ENCODE data around the gene GNG4. TPM values are rescaled to one million over a fixed set of nuclear protein-coding genes. Genes with fewer than 3 reads are reported as not detected.
"Not testable (repeated sequence)": the region's sequence is repeated elsewhere in the genome, so short reads cannot be mapped to it uniquely, and the experiment has no call there.

Gene GNG4
- total and polyA plus RNA-seq, 2 donors (not counting 1 experiment from before 2014, with no cell fraction given) = 0.52 TPM; not detected in 1

DNA sequence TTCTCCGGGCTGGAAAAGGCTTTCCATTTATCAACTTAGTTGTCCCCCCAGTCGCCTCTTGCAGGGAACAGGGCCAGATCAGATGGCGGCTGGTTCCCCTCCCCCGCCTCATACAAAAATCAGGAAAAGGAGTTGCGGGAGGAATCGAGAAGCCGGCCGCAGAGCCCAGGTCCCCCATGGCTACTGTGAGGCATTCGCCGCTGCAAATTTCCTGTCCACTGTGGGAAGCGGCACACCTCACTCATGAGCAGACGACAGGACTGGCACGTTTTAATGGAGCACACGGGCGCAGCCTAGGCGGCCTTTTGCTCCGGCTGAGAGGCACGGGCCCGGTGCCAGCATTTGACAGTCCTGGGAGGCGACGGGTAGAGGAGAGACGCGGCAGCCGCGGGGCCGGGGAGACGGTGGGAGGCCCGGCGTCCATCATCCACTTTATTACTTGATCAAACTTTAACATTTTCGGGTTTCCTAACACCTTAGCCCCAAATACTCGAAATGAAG lies 1.1 kb downstream of the GNG4 start:
- peak overlapping the region; percentile 93 for H3K4me2 ChIP-seq (replicated peaks; ENCODE audit: low read depth, low read length, poor library complexity, severe bottlenecking)
- ChIA-PET POLR2A (no interaction called here), CTCF (no interaction called here)
- DNase-seq = no peak
- TF ChIP-seq, protein P1, sequence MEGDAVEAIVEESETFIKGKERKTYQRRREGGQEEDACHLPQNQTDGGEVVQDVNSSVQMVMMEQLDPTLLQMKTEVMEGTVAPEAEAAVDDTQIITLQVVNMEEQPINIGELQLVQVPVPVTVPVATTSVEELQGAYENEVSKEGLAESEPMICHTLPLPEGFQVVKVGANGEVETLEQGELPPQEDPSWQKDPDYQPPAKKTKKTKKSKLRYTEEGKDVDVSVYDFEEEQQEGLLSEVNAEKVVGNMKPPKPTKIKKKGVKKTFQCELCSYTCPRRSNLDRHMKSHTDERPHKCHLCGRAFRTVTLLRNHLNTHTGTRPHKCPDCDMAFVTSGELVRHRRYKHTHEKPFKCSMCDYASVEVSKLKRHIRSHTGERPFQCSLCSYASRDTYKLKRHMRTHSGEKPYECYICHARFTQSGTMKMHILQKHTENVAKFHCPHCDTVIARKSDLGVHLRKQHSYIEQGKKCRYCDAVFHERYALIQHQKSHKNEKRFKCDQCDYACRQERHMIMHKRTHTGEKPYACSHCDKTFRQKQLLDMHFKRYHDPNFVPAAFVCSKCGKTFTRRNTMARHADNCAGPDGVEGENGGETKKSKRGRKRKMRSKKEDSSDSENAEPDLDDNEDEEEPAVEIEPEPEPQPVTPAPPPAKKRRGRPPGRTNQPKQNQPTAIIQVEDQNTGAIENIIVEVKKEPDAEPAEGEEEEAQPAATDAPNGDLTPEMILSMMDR (IDR thresholded peaks at IDR 0.05) = no peak
- no peak for TF ChIP-seq EZH2 (IDR thresholded peaks at IDR 0.05; ENCODE audit: borderline replicate concordance, insufficient read depth, low read depth, low read length, poor library complexity, severe bottlenecking)
- H3K27me3 Mint-ChIP-seq = peaks cover 68% of the 10 kb centered on the region
- intact Hi-C loops (cut with micrococcal nuclease) = no loop called here
- H3K27me3 ChIP-seq (replicated peaks in 1 of 4; ENCODE audit: control extremely low read depth in 1 of 4, control insufficient read depth in 3 of 4, insufficient read depth in 4 of 4, low read length in 3 of 4) = peaks cover 0 to 56% (median 28%) of the 10 kb centered on the region in 4 experiments
- H3K9me3 Mint-ChIP-seq (ENCODE audit: insufficient read depth) = peaks cover 3% of the 10 kb centered on the region
- H3K4me1 ChIP-seq (ENCODE audit: control insufficient read depth in 2 of 2, insufficient read depth in 2 of 2, low read length in 2 of 2) = peaks cover 20 to 22% of the 10 kb centered on the region in 2 donors
- H3K4me3 ChIP-seq (ENCODE audit: control extremely low read depth in 1 of 5, extremely low read depth in 1 of 5, insufficient read depth in 1 of 5, low read depth in 2 of 5, low read length in 4 of 5) = peak overlapping the region in 1 of 5 experiments; percentile 58
- H3K27ac ChIP-seq (ENCODE audit: low read length in 2 of 2) = no peak overlapping the region
- H3K4me3 Mint-ChIP-seq = peak overlapping the region; percentile 84
- no peaks in the 10 kb centered on the region for H3K79me2 ChIP-seq (ENCODE audit: control insufficient read depth, insufficient read depth, low read length)
- H3K9me3 ChIP-seq (ENCODE audit: control extremely low read depth in 1 of 3, control insufficient read depth in 2 of 3, insufficient read depth in 1 of 3, low read length in 2 of 3) = peaks cover 0 to 16% (median 0%) of the 10 kb centered on the region in 3 donors
- H3K27ac Mint-ChIP-seq = no peak overlapping the region
- no peak for ATAC-seq (ENCODE audit: low read depth)
- no peak overlapping the region for H2AFZ ChIP-seq (ENCODE audit: insufficient read depth, low read depth, low read length, poor library complexity, severe bottlenecking)
- H4K20me1 ChIP-seq (ENCODE audit: control insufficient read depth, insufficient read depth, low read length, poor library complexity, severe bottlenecking) = no peaks in the 10 kb centered on the region
- no peak overlapping the region for H3K9ac ChIP-seq (ENCODE audit: low read length)
- WGBS (ENCODE audit: insufficient coverage) = 11% methylated on average over 31 of the region's 31 CpGs
- H3K36me3 ChIP-seq (replicated peaks in 1 of 2; ENCODE audit: control extremely low read depth in 1 of 2, control insufficient read depth in 1 of 2, extremely low read depth in 1 of 2, insufficient read depth in 2 of 2, low read length in 1 of 2) = no peaks in the 10 kb centered on the region
- peaks cover 12% of the 10 kb centered on the region for H3K4me1 Mint-ChIP-seq

DNA sequence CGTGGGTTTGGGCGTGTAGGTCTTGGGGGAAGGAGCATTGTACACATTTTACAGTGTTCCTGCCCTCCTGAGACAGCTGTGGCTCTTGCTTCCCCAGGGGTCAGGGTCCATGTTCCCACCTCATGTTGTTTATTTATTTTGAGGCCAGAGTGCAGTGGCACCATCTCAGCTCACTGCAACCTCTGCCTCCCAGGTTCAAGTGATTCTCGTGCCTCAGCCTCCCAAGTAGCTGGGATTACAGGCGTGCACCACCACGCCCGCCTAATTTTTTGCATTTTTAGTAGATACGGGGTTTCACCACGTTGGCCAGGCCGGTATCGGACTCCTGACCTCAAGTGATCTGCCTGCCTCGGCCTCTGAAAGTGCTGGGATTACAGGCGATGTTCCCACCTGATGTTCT lies 2.0 kb downstream of the GNG4 start:
- H3K27ac ChIP-seq (ENCODE audit: low read length in 2 of 2); CTCF ChIA-PET; H2AFZ ChIP-seq (ENCODE audit: insufficient read depth, low read depth, low read length, poor library complexity, severe bottlenecking); H3K9me3 Mint-ChIP-seq (ENCODE audit: insufficient read depth); H3K79me2 ChIP-seq (ENCODE audit: control insufficient read depth, insufficient read depth, low read length); H4K20me1 ChIP-seq (ENCODE audit: control insufficient read depth, insufficient read depth, low read length, poor library complexity, severe bottlenecking); H3K36me3 ChIP-seq (replicated peaks in 1 of 2; ENCODE audit: control extremely low read depth in 1 of 2, control insufficient read depth in 1 of 2, extremely low read depth in 1 of 2, insufficient read depth in 2 of 2, low read length in 1 of 2); intact Hi-C loops (cut with micrococcal nuclease); H3K27ac Mint-ChIP-seq; H3K4me2 ChIP-seq (replicated peaks; ENCODE audit: low read depth, low read length, poor library complexity, severe bottlenecking); DNase-seq; H3K9ac ChIP-seq (ENCODE audit: low read length); H3K4me3 ChIP-seq (ENCODE audit: control extremely low read depth in 1 of 5, extremely low read depth in 1 of 5, insufficient read depth in 1 of 5, low read depth in 2 of 5, low read length in 4 of 5); ATAC-seq (ENCODE audit: low read depth): not testable (repeated sequence)
- Mint-ChIP-seq H3K4me3 (peak overlapping the region; percentile 33), H3K27me3 (peaks cover 65% of the 10 kb centered on the region), H3K4me1 (peaks cover 19% of the 10 kb centered on the region)
- peaks cover 21 to 24% of the 10 kb centered on the region in 2 donors for H3K4me1 ChIP-seq (ENCODE audit: control insufficient read depth in 2 of 2, insufficient read depth in 2 of 2, low read length in 2 of 2)
- 89% methylated on average over 10 of the region's 12 CpGs for WGBS (ENCODE audit: insufficient coverage)
- POLR2A ChIA-PET = interaction anchor here (0.6 kb wide), 1 partner anchor 373 kb away, joined by 3 read pairs; no protein-coding TSS in a partner anchor
- peaks cover 0 to 63% (median 27%) of the 10 kb centered on the region in 4 experiments for H3K27me3 ChIP-seq (replicated peaks in 1 of 4; ENCODE audit: control extremely low read depth in 1 of 4, control insufficient read depth in 3 of 4, insufficient read depth in 4 of 4, low read length in 3 of 4)
- peaks cover 0 to 16% (median 0%) of the 10 kb centered on the region in 3 donors for H3K9me3 ChIP-seq (ENCODE audit: control extremely low read depth in 1 of 3, control insufficient read depth in 2 of 3, insufficient read depth in 1 of 3, low read length in 2 of 3)

Data from B cell (primary cell).